Myocyte (in vitro differentiated cells): ENCODE measurements around the gene LANCL3. TPM values are rescaled to one million over a fixed set of nuclear protein-coding genes. Genes with fewer than 3 reads are reported as not detected.
"Not testable (repeated sequence)": the region's sequence is repeated elsewhere in the genome, so short reads cannot be mapped to it uniquely, and the experiment has no call there.

Experiments used
- DNase-seq: peaks from one replicate; pipeline ENCODE4 v3.0.0-alpha.2; 2012; ENCODE audit warnings: low read depth
- polyA plus RNA-seq: library from polyadenylated mRNA; unstranded; fragments of >200 nt; gene quantifications from one replicate; pipeline ENCODE4 v1.2.1, GENCODE V29; 2012; ENCODE audit warnings: missing spikeins
- total RNA-seq: library from RNA; depleted of rRNA; stranded (reverse); fragments of >200 nt; gene quantifications from 2 replicates; pipeline ENCODE4 v1.2.3, GENCODE V29; 2014

LANCL3 gene
- 0.21 and 0.31 TPM in 2 replicates for total RNA-seq
- polyA plus RNA-seq, result 0.96 TPM

DNA sequence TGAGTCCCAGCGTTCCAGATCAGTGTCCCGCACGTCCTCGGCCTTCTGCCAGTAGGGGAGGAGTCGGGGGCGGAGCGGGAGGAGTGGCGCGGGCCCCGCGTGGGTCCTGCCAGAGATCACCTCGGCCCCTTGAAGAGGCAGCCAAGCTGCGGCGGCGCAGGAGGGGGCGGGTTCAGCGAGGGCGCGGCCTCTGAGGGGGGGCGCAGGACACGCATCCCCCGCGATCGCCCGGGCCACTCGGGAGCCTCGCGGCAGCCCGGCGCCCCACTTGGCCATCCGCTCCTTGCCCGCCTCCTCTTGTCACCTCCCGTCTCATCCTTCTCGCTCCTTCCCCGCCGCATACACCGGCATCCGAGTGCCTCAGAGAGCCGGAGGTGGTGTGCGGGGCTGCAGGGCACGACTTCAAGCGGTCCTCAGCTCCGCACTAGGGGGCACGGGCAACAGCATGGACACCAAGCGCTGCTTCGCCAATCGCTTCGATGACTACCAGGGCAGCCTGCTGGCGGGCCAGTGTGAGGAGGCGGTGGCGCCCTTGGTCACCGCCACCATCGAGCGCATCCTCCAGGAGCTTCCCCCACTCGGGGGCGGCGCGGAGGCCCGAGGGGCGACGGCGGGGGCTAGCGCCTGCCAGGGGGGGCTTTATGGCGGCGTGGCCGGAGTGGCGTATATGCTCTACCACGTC, at the start of gene LANCL3:
TSS of gene LANCL3 (plus strand) at position 236 of the 682 bp plus-strand sequence. CDS start at position 446, 210 bp downstream.
- not testable (repeated sequence) for DNase-seq

DNA sequence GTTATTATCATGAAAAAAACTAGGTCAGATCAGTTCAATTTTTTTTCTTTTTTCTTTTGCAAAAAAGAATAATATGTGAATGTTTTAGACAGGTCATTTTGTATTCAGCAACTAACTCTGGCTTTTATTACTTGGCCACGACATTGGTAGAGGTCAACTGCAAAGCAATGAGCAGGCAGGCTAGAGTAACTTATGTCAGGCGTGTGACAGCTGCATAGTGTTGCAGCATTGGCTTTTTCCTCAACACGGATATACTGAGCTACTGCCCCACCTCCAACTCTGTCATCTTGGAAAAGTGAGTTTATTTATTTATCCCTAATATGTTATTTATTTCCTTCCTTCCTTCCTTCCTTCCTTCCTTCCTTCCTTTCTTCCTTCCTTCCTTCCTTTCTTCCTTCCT, 47.8 kb upstream of the LANCL3 start:
- DNase-seq, result peak; percentile 35

DNA sequence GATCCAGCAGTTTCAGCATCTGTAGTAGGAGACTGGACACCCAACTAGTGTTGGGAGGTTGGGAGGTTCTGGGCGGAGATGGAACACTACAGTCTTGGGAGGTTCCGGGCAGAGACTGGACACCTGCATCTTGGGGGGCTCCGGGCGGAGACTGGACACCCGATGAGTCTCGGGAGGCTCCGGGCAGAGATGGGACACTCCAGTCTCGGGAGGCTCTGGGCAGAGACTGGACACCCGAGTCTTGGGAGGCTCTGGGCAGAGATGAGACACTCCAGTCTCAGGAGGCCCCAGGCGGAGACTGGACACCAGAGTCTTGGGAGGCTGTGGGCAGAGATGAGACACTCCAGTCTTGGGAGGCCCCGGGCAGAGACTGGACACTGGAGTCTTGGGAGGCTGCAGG, 29.5 kb upstream of the LANCL3 start:
- DNase-seq, result no peak

DNA sequence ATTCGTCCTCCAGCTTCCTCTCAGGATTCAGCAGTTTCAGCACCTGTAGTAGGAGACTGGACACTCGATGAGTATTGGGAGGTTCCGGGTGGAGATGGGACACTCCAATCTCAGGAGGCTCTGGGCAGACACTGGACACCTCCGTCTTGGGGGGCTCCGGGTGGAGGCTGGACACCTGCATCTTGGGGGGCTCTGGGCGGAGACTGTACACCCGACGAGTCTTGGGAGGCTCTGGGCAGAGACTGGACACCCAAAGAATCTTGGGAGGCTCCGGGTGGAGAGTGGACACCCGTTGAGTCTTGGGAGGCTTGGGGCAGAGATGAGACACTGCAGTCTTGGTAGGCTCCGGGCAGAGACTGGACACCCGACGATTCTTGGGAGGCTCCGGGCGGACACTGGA, 28.7 kb upstream of the LANCL3 start:
- DNase-seq, result no peak

DNA sequence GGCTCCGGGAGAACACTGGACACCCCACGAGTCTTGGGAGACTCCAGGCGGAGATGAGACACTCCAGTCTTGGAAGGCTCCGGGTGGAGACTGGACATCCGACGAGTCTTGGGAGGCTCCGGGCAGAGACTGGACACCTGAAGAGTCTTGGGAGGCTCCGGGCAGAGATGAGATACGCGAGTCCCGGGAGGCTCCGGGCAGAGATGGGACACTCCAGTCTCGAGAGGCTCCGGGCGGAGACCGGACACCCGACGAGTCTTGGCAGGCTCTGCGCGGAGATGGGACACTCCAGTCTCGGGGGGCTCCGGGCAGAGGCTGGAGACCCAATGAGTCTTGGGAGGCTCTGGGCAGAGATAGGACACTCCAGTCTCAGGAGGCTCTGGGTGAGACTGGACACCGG, 28.1 kb upstream of the LANCL3 start:
- no peak for DNase-seq

DNA sequence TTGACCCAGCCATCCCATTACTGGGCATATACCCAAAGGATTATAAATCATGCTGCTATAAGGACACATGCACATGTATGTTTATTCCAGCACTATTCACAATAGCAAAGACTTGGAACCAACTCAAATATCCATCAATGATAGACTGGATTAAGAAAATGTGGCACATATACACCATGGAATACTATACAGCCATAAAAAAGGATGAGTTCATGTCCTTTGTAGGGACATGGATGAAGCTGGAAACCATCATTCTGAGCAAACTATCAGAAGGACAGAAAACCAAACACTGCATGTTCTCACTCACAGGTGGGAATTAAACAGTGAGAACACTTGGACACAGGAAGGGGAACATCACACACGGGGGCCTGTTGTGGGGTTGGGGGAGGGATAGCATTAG, 26.9 kb upstream of the LANCL3 start:
- not testable (repeated sequence) for DNase-seq

DNA sequence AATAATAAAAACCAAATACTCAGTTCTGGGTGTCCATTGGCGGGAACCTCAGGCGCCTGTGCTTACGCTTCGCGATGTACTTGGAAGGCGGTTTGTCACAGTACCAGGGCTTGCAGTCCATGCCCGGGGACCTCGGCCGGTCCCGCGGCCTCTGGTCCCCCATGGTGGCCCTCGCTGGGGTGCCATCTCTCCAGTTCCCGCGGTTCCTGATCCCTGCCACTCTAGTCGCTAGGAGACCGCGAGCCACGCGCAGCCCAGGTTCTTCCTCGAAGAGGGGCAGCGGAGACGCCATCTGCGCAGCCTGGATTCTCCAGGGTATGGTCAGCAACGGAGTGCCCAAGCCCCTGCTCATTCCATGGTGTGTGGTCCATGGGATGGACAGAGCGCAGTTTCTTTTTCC, 26.4 kb upstream of the LANCL3 start:
- no peak for DNase-seq

DNA sequence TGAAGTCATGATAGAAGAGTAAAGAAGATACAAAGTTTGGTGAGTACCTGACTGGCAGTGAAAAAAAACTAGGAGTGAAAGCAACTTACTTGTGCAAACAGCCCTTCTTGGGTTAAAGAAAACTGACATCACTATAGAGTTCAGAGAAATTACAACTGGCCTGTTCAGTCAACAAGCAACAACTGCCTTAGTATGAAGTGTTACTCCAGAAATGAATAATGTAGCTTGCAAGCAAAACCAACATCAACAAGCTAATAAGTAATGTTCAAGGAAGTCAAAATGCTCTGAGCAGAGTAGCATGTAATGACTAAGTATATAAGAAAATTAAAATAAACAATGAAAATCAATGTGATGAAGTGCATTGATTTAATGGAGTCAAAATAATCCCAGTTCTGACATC, 21.8 kb upstream of the LANCL3 start:
- not testable (repeated sequence) for DNase-seq

DNA sequence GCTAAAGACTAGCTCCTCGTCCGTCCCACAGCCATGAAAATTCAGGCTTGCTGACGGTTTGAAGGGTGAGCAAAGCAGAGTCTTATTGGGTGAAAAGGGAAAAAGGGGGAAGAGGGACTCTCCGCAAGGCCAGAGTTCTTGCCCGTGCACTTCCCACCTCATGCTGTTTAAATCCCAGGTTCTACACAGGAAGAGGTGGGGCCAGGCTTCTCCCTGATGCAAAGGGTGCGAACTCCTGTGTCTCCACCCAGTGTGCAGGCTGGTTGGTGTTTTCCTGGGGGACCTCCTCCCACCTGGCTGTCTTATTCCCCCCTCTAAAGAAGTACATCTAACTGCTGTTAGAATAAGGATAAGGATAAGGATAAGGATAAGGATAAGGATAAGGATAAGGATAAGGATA, 18.0 kb upstream of the LANCL3 start:
- no peak for DNase-seq

DNA sequence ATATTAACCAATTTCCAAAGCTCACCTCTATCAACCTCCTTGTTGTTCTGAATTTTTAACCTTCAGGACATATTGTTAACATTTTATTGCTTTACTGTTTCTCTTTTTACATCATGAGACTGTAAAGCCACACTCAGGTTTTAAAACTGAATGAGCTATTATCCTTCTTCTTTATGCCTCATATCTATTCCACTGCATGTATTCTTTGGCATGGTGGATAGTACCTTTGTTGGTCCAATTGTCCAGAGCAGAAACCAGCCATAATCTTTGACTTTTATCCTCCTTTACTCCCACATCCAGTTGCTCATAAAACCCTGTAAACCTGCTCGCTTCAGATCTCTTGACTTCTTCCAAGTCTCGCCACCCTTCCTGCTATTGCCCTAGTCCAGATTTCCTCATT, 6.2 kb upstream of the LANCL3 start:
- not testable (repeated sequence) for DNase-seq

DNA sequence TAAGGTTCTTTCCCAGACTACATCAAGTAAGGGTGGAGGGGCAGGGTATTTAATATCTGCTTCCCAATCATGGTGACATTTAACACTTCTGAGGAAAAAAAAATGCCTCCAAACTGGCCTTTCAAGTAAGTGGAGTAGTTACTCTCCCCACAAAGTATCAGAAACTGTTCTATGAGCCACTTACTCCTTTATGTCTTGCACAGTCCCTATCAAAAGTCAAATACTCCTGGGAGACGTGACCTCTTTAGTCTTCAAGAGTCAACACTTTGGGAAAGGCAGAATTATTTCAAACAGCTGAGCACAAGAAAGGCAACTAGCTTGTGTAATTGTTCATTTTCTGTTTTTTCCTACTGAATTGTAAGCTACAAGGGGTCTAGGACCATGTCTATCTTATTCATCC, 1.1 kb upstream of the LANCL3 start:
- not testable (repeated sequence) for DNase-seq

DNA sequence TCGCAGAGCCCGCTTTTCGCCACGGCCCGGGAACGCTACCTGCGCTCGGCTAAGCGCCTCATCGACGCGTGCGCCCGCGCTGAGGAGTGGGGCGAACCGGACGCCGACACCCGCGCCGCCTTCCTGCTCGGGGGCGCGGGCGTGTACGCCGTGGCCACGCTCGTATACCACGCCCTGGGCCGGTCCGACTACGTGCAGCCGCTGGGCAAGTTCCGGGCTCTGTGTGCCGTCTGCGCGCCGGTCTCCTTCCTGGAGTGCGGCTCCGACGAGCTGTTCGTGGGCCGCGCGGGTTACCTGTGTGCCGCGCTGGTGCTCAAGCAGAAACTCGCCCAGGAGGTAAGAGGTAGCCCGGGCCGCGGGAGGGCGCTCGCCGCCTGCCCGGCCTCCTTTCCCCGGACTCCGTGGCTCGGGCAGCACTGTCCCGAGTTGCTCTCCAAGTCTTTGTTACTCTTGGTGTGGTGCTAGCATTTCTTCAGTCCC, 687 bp downstream of the LANCL3 start:
- DNase-seq, result peak; percentile 20

DNA sequence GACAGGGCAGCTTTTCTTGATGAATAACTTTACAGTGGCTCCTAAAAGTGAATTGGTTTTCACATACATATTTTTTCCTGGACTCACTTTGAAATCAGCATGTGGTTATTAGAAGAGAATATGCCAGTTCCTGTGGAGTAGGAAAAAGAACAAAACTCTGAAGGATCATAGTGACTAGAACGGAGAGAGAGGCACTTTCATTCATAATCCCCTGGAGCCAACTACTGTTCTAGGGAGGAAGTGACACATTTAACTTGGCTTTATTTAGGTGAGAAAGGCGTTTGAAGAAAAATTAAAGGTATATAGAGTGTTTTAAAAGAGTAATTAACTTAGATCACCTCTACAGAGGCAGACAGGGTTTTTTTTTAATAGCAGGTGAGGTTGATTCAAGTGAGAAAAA, 1.7 kb downstream of the LANCL3 start:
- DNase-seq, result not testable (repeated sequence)

DNA sequence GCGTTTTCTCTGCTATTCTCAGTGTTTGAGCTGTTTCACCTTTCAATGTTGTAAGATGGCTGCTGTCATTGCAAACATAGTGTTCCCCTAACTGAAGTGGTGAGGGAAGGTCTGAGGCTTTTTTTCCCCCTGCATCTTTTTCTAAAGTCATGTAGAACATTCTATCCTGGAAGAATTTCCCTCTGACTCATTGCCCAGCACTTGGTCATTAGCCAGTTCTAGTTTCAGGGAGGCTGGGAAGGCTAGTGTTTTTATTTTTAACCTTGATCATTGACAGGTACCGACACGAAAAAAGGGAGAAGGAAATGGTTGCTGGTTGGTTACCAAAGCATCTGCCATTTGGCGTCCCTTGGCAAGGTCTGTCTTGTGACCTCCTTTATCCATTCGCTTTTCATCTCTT, 6.6 kb downstream of the LANCL3 start:
- no peak for DNase-seq

DNA sequence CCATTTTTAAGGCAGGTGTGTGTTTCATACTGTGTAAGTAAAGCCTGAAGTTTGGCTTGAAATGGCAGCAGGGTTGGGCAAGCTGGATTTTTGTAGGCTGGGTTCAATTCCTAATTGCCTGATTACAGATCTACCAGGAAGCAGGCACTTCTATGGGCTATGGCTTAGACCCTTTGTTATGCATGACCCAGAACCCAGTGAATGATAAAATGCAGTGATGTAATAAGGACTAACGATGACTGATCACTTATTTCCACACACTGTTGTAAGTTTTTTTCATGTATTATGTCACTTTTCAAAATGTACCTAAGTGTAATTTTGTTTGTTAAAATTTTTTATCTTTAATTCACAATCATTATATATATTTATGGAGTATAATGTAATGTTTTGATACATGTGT, 8.6 kb downstream of the LANCL3 start:
- DNase-seq, result no peak

DNA sequence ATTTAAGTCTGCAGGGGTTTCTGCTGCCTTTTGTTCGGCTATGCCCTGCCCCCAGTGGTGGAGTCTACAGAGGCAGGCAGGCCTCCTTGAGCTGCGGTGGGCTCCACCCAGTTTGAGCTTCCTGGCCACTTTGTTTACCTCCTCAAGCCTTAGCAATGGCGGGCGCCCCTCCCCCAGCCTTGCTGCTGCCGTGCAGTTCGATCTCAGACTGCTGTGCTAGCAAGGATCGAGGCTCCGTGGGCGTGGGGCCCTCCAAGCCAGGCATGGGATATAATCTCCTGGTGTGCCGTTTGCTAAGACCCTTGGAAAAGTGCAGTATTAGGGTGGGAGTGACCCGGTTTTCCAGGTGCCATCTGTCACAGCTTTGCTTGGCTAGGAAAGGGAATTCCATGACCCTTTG, 15.9 kb downstream of the LANCL3 start:
- DNase-seq, result not testable (repeated sequence)

DNA sequence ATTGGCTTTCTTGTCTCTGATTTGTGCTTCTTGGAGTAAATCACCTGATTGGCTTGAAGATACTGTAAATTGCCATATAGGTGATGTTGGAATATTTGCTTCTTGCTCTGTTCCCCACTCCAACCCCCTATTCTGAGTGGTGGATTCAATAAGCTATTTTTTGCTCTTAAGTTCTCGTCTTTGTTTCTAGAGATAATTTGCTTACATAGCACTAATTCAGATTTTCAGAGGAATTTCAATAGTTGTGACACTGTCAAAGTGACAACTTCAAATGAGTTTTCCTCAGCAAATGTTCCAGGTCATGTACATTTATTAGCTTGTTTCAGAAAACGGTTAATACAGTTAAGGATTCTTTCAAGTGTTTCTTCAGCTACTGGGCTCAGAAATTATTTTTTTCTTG, 18.6 kb downstream of the LANCL3 start:
- no peak for DNase-seq

DNA sequence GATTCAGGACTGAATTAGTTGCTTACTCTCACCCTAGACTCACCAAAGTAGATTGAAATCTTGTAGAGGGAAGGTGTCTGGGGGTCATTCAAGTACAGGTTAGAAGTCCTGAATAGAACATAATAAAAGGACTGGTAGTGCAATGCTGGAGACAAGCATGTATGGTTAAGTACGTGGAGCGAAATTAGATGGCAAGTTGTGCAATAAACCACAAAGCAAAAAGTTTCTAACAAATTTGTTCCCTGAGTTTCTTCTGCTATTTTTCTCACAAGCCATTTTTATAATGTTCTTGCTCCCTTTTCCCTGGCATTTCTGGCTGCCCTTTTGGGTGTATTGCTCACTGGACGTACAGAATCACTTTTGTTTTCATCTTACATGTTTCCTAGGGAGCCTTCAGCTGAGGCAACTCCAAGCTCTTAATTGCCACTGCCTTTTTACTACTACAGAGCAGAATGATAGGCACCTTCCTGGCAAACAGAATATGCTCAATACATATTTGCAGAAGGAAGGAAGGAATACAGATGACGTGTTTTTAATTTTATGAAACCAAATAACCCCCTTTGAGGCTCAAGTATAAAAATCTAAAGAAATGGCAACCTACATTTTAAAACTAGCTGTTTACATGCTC, 23.4 kb downstream of the LANCL3 start:
- DNase-seq, result no peak

DNA sequence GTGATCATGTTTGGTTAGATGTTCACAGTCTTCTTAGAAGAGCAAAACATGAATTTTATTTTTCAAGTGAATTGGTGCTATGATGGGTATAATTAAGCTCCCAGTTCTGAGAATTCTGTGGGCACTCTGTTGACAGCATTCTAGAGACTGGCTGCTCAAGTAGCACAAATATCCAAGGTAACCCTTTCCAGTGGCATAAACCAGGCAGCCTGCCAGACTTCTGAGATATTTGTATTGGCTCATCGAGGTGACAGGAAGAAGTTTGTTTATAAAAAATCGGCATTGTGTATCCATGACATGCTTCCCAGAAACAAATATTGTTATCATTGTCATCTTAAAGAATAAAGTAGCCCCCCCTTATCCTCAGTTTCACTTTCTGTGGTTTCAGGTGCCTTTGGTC, 28.3 kb downstream of the LANCL3 start:
- no peak for DNase-seq

DNA sequence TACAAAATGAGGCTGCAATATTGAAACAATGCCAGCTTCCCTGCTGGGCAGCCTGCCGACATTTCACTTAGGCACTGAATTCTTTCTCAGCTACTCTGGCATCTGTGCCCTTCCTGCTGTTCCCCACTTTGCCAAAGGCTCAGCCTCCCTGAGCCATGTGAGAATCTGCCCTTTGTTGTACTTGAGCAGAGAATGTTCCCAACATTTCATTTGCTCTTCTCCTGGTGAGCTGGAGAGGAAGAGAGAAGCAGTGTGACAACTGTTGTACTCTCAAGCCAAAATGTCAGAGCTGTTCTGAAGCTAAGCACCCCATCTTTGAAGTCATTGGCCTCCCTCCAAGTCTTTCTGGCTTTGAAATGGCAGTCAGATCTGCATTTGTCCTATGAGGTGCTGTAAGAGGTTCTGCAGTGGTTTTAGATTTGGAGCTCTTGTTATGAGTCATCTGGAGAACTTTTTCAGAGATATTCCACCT, 32.5 kb downstream of the LANCL3 start:
- peak; percentile 13 for DNase-seq

DNA sequence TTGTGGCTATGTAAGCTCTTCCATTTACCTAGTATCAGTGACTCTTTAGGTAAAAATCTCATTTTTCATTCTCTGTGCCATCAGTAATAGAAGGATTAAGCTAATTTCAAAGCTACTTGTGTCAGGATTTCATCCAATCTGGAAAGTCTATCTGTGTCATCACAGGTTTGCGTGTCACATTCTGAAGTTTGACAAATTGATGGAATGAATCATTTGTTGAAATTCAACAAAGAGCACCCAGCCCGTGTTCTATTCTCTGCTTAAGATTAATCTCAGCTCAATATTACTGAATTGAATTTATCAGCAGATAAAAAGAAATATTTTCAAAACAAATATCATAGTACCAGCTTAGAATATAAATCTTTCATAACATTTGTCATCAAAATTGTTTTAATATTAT, 35.8 kb downstream of the LANCL3 start:
- no peak for DNase-seq

DNA sequence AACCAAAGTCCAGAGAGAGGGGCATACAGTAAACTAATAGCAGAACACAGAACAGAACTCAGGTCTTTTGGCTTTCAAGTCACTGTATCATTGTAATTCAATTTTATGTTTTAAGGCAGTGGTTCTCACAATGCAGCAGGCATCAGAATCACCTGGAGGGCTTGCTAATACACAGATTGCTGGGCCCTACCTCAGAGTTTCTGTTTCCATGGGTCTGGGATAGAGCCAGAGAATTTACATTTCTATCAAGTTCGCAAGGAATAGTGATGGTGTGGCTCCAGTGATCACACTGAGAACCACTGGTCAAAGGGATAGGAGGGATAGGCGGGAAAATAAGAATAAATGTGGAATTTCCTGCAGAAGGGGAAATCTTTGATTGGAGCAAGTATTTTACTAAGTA, 36.7 kb downstream of the LANCL3 start:
- DNase-seq, result no peak

DNA sequence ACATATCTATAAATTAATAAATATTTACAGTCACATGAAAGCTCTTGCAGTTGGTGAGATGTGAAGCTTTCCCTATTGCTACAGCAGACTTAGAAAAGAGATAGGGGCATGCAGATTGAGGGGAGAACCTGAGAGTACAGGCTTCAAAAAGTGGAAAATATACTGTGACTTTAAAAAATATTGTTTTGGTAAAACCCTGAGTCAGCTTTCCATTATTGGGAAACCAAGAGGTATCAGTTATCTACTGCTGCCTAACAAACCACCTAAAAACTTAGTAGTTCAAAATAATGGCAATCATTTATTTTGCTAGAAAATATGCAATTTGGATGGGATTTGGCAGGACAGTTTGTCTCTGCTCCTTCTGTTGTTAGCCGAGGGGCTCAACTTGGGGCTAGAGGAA, 38.3 kb downstream of the LANCL3 start:
- DNase-seq, result no peak
